SK-N-SH (cell line): ENCODE results near the gene PER3. TPM values are rescaled to one million over a fixed set of nuclear protein-coding genes. Genes with fewer than 3 reads are reported as not detected.

ENCODE experiments used
- CTCF ChIA-PET: fragments of 300-600, 350-600 bp; formaldehyde crosslinking; extraction: SDS; loops from one replicate; lab custom pipeline; 2021; lab: Yijun Ruan, JAX
- POLR2A ChIA-PET: fragments of 350-600 bp; sonication (Branson Sonifier 250); formaldehyde crosslinking; extraction: SDS; loops from one replicate; lab custom pipeline; 2020; ENCODE audit warnings: antibody characterized with exemption, inconsistent platforms; lab: Yijun Ruan, JAX
- DNase-seq: peaks from one replicate; pipeline ENCODE4 v3.0.0; 2012
- H2AFZ ChIP-seq: fragments of 200-600 bp; sonication (generic); 2 replicates; pipeline ENCODE4 v1.8.1; 2016; ENCODE audit warnings: antibody characterized with exemption, mild to moderate bottlenecking, low read depth
- H3F3A ChIP-seq: fragments of 200-600 bp; sonication (generic); replicated peaks from 2 replicates; pipeline ENCODE3; 2016; ENCODE audit warnings: antibody characterized with exemption, mild to moderate bottlenecking; ENCODE audit not compliant: insufficient read depth
- H3K27ac ChIP-seq, 2 experiments: fragments of 200-500 bp in 1 of 2; fragments of 200-600 bp in 1 of 2; sonication (Bioruptor generic) in 1 of 2; sonication (generic), shearing (Covaris generic) in 1 of 2; 2 replicates each; pipeline versions ENCODE4 v1.5.1 to v1.6.1; 2014 to 2016; ENCODE audit warnings: low read depth in 2 of 2, inconsistent platforms in 1 of 2, low read length in 1 of 2, mild to moderate bottlenecking in 1 of 2, mixed read lengths in 1 of 2
- H3K27me3 ChIP-seq: fragments of 200-600 bp; sonication (generic), shearing (Covaris generic); 2 replicates; pipeline ENCODE4 v1.6.1; 2016; ENCODE audit warnings: mixed run types; ENCODE audit not compliant: insufficient read depth
- H3K36me3 ChIP-seq, 2 experiments: fragments of 200-500 bp in 1 of 2; fragments of 200-600 bp in 1 of 2; sonication (Bioruptor generic) in 1 of 2; sonication (generic) in 1 of 2; replicated peaks in 1 of 2; 2 replicates each; pipeline versions ENCODE3 to v1.5.1; 2014 to 2016; ENCODE audit warnings: low read length in 1 of 2, mild to moderate bottlenecking in 1 of 2; ENCODE audit not compliant: insufficient read depth in 2 of 2, control insufficient read depth in 1 of 2
- H3K4me1 ChIP-seq, 2 experiments: fragments of 200-500 bp in 1 of 2; fragments of 200-600 bp in 1 of 2; sonication (Bioruptor generic) in 1 of 2; sonication (generic), shearing (Covaris generic) in 1 of 2; 2 replicates each; pipeline versions ENCODE4 v1.5.1 to v1.6.1; 2014 to 2016; ENCODE audit warnings: low read depth in 1 of 2, low read length in 1 of 2, mixed run types in 1 of 2; ENCODE audit not compliant: insufficient read depth in 2 of 2, control insufficient read depth in 1 of 2
- H3K4me2 ChIP-seq: fragments of 200-600 bp; sonication (generic), shearing (Covaris generic); 2 replicates; pipeline ENCODE4 v1.6.1; 2017; ENCODE audit warnings: mixed run types
- H3K4me3 ChIP-seq, 2 experiments: fragments of 200-500 bp in 1 of 2; fragments of 200-600 bp in 1 of 2; sonication (Bioruptor generic) in 1 of 2; sonication (generic), shearing (Covaris generic) in 1 of 2; 2 replicates each; pipeline versions ENCODE4 v1.5.1 to v1.8.1; 2014 to 2016; ENCODE audit warnings: low read depth in 2 of 2, inconsistent platforms in 1 of 2, low read length in 1 of 2, mild to moderate bottlenecking in 1 of 2, mixed read lengths in 1 of 2, moderate library complexity in 1 of 2
- H3K79me2 ChIP-seq: fragments of 200-600 bp; sonication (generic); 2 replicates; pipeline ENCODE4 v1.8.1; 2017; ENCODE audit warnings: mild to moderate bottlenecking; ENCODE audit not compliant: insufficient read depth
- H3K9ac ChIP-seq: fragments of 200-600 bp; sonication (generic); 2 replicates; pipeline ENCODE4 v1.6.1; 2017; ENCODE audit warnings: mixed run types
- H3K9me2 ChIP-seq: fragments of 200-600 bp; sonication (generic); 2 replicates; pipeline ENCODE4 v1.6.1; 2017; ENCODE audit warnings: mixed run types
- H3K9me3 ChIP-seq: fragments of 200-600 bp; sonication (generic); 2 replicates; pipeline ENCODE4 v1.6.1; 2017; ENCODE audit warnings: mixed run types, mild to moderate bottlenecking, moderate library complexity
- H4K20me1 ChIP-seq: fragments of 200-600 bp; sonication (generic); 2 replicates; pipeline ENCODE4 v1.6.1; 2017; ENCODE audit warnings: mild to moderate bottlenecking, mixed run types; ENCODE audit not compliant: insufficient read depth
- CHD2 ChIP-seq: fragments of 150-350 bp; IDR thresholded peaks from 2 replicates; pipeline ENCODE4 v1.6.1; 2018; ENCODE audit warnings: low read length; ENCODE audit not compliant: partially characterized antibody
- ELF1 ChIP-seq: IDR thresholded peaks from 2 replicates; pipeline ENCODE4 v1.4.0; 2012
- EP300 ChIP-seq, 2 experiments: IDR thresholded peaks; 2 replicates each; pipeline versions ENCODE4 v1.4.0 to v1.6.1; 2012; ENCODE audit warnings: borderline replicate concordance in 1 of 2, low read depth in 1 of 2, low read length in 1 of 2
- FOSL2 ChIP-seq: IDR thresholded peaks from 2 replicates; pipeline ENCODE4 v1.4.0; 2012; ENCODE audit warnings: low read depth, mild to moderate bottlenecking, moderate library complexity, borderline replicate concordance
- GABPA ChIP-seq: IDR thresholded peaks from 2 replicates; pipeline ENCODE4 v1.4.0; 2012; ENCODE audit warnings: low read depth, mild to moderate bottlenecking
- GATA2 ChIP-seq: sonication (generic); formaldehyde crosslinking; IDR thresholded peaks from 2 replicates; pipeline ENCODE4 v1.5.0; 2020; ENCODE audit warnings: mild to moderate bottlenecking, missing genetic modification reagents
- JUND ChIP-seq: IDR thresholded peaks from 2 replicates; pipeline ENCODE4 v1.4.0; 2012
- NFIC ChIP-seq: IDR thresholded peaks from 2 replicates; pipeline ENCODE4 v1.4.0; 2012; ENCODE audit warnings: borderline replicate concordance
- NRF1 ChIP-seq: IDR thresholded peaks from 2 replicates; pipeline ENCODE4 v1.6.1; 2012; ENCODE audit warnings: low read depth, mild to moderate bottlenecking, low read length
- POLR2AphosphoS5 ChIP-seq: IDR thresholded peaks from 2 replicates; pipeline ENCODE4 v1.6.1; 2012; ENCODE audit warnings: low read depth, low read length
- RAD21 ChIP-seq: IDR thresholded peaks from 2 replicates; pipeline ENCODE4 v1.6.1; 2012; ENCODE audit warnings: mild to moderate bottlenecking, low read length
- REST ChIP-seq: IDR thresholded peaks from 2 replicates; pipeline ENCODE4 v1.6.1; 2012; ENCODE audit warnings: mild to moderate bottlenecking, low read depth, low read length, moderate library complexity
- SIN3A ChIP-seq: IDR thresholded peaks from 2 replicates; pipeline ENCODE4 v1.6.1; 2012; ENCODE audit warnings: low read depth, mild to moderate bottlenecking, low read length, moderate library complexity, borderline replicate concordance
- SMC3 ChIP-seq: IDR thresholded peaks from 2 replicates; pipeline ENCODE4 v1.6.1; 2012; ENCODE audit warnings: low read depth, low read length, improper control_type of control experiment
- ZBTB33 ChIP-seq: IDR thresholded peaks from 2 replicates; pipeline ENCODE4 v1.4.0; 2012; ENCODE audit warnings: low read depth, borderline replicate concordance
- WGBS: methylation state at CpG from one replicate; pipeline ENCODE4 v1.1.6; 2017; ENCODE audit warnings: low lambda C conversion rate; 5-methylcytosine and 5-hydroxymethylcytosine counted together
- polyA plus RNA-seq, 3 experiments: library from polyadenylated mRNA; depleted of rRNA; stranded (reverse); fragments of >200 nt; gene quantifications; 2 replicates each; pipeline ENCODE4 v1.2.3, GENCODE V29; 2012

PER3 gene
- polyA plus RNA-seq, 1 of the 3 experiments (the other 2 are of a cell fraction): 6.0 TPM

- Histone ChIP-seq H3K4me3 (no peak overlapping the region), H3K9ac (no peak overlapping the region), H2AFZ (no peak overlapping the region), H3K27ac (no peak overlapping the region), H3F3A (no peaks in the 10 kb centered on the region), H3K9me3 (peaks cover 12% of the 10 kb centered on the region; the same call in 1 of the 2 replicates), H4K20me1 (no peaks in the 10 kb centered on the region), H3K4me2 (no peak overlapping the region), H3K27me3 (no peaks in the 10 kb centered on the region), H3K79me2 (no peaks in the 10 kb centered on the region), H3K36me3 (peaks cover 21 to 56% of the 10 kb centered on the region in 2 experiments), H3K4me1 (no peaks in the 10 kb centered on the region), H3K9me2 (no peaks in the 10 kb centered on the region)
- 91% methylated on average over 4 of the region's 4 CpGs for WGBS
- CTCF ChIA-PET: no interaction called here
- DNase-seq: no peak
- TF ChIP-seq GABPA (no peak), REST (no peak)
- TF ChIP-seq, all 33 proteins: peak for 0
- POLR2A ChIA-PET: no interaction called here
Observed at GRCh38 chr1:7842517-7842916, 58.4 kb downstream of the PER3 start.

- no peaks in the 10 kb centered on the region for H3K27me3 ChIP-seq
- H3K4me2 ChIP-seq: no peak overlapping the region
- no peak for DNase-seq
- TF ChIP-seq NFIC: no peak
- TF ChIP-seq ELF1: no peak
- TF ChIP-seq CHD2: no peak
- no peak for TF ChIP-seq GABPA
- TF ChIP-seq SIN3A: no peak
- no peak for TF ChIP-seq SMC3
- no peak for TF ChIP-seq ZBTB33
- TF ChIP-seq NRF1: no peak
- TF ChIP-seq EP300 (IDR thresholded peaks at IDR 0.05; ENCODE audit: borderline replicate concordance in 1 of 2, low read depth in 1 of 2, low read length in 1 of 2): no peak
- TF ChIP-seq FOSL2: no peak
- TF ChIP-seq RAD21: no peak
- TF ChIP-seq GATA2 (CRISPR knock-in tag): no peak
- TF ChIP-seq JUND: no peak
- no peak for TF ChIP-seq POLR2AphosphoS5
- H3K9me2 ChIP-seq: no peaks in the 10 kb centered on the region
- H2AFZ ChIP-seq: no peak overlapping the region
- 94% methylated on average over 2 of the region's 2 CpGs for WGBS
- ChIA-PET POLR2A (no interaction called here), CTCF (interaction anchor here (0.8 kb wide), 1 partner anchor 11 kb away, joined by 3 read pairs; no protein-coding TSS in a partner anchor)
- no peak overlapping the region for H3K4me3 ChIP-seq
- H3K9me3 ChIP-seq: no peaks in the 10 kb centered on the region
- H3K27ac ChIP-seq: no peak overlapping the region
- H3K9ac ChIP-seq: no peak overlapping the region
- peaks cover 7 to 25% of the 10 kb centered on the region in 2 experiments for H3K36me3 ChIP-seq
- H3F3A ChIP-seq: no peaks in the 10 kb centered on the region
- H3K4me1 ChIP-seq: no peaks in the 10 kb centered on the region
- no peaks in the 10 kb centered on the region for H3K79me2 ChIP-seq
- no peaks in the 10 kb centered on the region for H4K20me1 ChIP-seq
Observed at GRCh38 chr1:7845761-7846160, 61.7 kb downstream of the PER3 start.
